ENCODE data around the gene FNBP1. TPM values are rescaled to one million over a fixed set of nuclear protein-coding genes. Genes with fewer than 3 reads are reported as not detected.
"Not testable (repeated sequence)": the region's sequence is repeated elsewhere in the genome, so short reads cannot be mapped to it uniquely, and the experiment has no call there.

FNBP1 gene
- total RNA-seq, 1 experiment from 2014 or later: 15.8 TPM

- DNase-seq (ENCODE audit: low read depth): no peak
Measured at GRCh38 chr9:129994882-129995281, 48.1 kb downstream of the FNBP1 start.

- not testable (repeated sequence) for DNase-seq (ENCODE audit: low read depth)
Measured at GRCh38 chr9:129991139-129991538, 51.9 kb downstream of the FNBP1 start.

- peak; percentile 25 for DNase-seq (ENCODE audit: low read depth)
Measured at GRCh38 chr9:129990269-129991010, 52.5 kb downstream of the FNBP1 start.

- peak; percentile 90 for DNase-seq (ENCODE audit: low read depth)
Measured at GRCh38 chr9:129989740-129990139, 53.2 kb downstream of the FNBP1 start.

- no peak for DNase-seq (ENCODE audit: low read depth)
Measured at GRCh38 chr9:129989362-129989708, 53.7 kb downstream of the FNBP1 start.

- DNase-seq (ENCODE audit: low read depth): no peak
Measured at GRCh38 chr9:129988607-129989361, 54.2 kb downstream of the FNBP1 start.

- DNase-seq (ENCODE audit: low read depth): no peak
Measured at GRCh38 chr9:129987941-129988340, 55.0 kb downstream of the FNBP1 start.

GRCh38 chr9:129987047-129987446 is 55.9 kb downstream of the FNBP1 start:
- DNase-seq (ENCODE audit: low read depth): no peak

GRCh38 chr9:129984589-129984988 is 58.4 kb downstream of the FNBP1 start:
- DNase-seq (ENCODE audit: low read depth): not testable (repeated sequence)

GRCh38 chr9:129983891-129984290 is 59.1 kb downstream of the FNBP1 start:
- no peak for DNase-seq (ENCODE audit: low read depth)

- DNase-seq (ENCODE audit: low read depth): no peak
Measured at GRCh38 chr9:129981180-129981907, 61.6 kb downstream of the FNBP1 start.

- not testable (repeated sequence) for DNase-seq (ENCODE audit: low read depth)
Measured at GRCh38 chr9:129980224-129980623, 62.8 kb downstream of the FNBP1 start.

GRCh38 chr9:129979071-129979745 is 63.8 kb downstream of the FNBP1 start:
- DNase-seq (ENCODE audit: low read depth): no peak

GRCh38 chr9:129972816-129973215 is 70.2 kb downstream of the FNBP1 start:
- DNase-seq (ENCODE audit: low read depth): no peak

GRCh38 chr9:129968690-129969485 is 74.1 kb downstream of the FNBP1 start:
- peak; percentile 35 for DNase-seq (ENCODE audit: low read depth)

GRCh38 chr9:129964901-129965734 is 77.9 kb downstream of the FNBP1 start:
- peak; percentile 34 for DNase-seq (ENCODE audit: low read depth)

- peak; percentile 67 for DNase-seq (ENCODE audit: low read depth)
Measured at GRCh38 chr9:129962889-129963703, 79.9 kb downstream of the FNBP1 start.

GRCh38 chr9:129962451-129962864 is 80.5 kb downstream of the FNBP1 start:
- DNase-seq (ENCODE audit: low read depth): no peak

- DNase-seq (ENCODE audit: low read depth): no peak
Measured at GRCh38 chr9:129958796-129959195, 84.2 kb downstream of the FNBP1 start.
